Endometrium (tissue), 2 donors: ENCODE measurements around the gene GPR45.

ENCODE experiments used
- FAIRE-seq: peaks from 2 replicates; lab custom pipeline; 2012; peaks lifted over from hg19 to GRCh38; lab: Jason Lieb, UNC
- donor health status: control.
- donor health status: control.

GPR45 gene

DNA sequence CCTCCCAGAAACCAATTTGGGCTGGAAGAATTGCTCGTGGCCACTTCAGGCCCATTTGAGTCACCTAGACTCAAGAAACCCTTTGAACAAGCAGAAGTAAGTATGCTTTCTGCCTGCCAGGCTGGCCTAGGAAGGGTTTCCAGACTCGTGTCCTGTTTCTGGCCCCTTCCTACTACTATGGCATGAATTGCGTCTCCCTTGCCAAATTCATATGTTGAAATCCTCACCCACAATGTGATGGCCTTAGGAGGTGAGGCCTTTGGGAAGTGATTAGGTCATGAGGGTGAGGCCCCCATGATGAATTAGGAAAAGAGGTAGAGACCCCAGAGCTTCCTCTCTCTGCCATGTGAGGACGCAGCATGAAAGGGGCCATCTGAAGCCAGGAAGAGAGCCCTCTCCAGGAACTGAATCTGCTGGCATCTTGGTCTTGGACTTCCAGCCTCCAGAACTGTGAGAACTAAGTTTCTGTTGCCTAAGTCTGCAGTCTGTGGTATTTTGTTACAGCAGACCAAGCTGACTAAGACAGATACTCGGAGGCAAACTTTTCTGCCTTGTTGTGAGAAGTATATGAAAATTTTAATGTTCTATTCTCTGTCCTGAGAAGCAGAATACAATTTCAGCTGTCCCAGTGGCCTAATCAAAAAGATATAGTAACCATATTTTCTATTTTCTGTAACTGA, 13.1 kb downstream of the GPR45 start:
- FAIRE-seq, result no peak

DNA sequence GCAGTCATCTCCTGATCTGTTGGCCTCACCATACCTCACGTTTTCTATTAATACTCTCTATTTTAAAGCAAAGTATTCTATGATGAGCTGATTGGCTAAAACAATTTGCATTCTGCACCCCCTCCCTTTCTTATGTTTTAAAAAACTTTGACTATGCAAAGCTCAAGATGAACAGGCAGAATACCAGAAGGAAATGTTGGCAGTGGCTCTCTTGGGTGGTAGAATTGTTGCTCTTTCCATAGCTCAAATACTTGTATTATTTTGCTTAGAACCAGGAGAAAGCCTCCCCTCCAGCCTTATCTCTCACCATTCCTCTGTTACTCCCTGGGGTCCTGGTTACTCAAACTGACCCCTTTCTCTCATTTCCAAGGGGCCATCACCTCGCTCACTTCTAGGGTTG, 14.4 kb downstream of the GPR45 start:
- no peak for FAIRE-seq

- no peak for FAIRE-seq
Observed at GRCh38 chr2:105256431-105257047, 15.0 kb downstream of the GPR45 start.

DNA sequence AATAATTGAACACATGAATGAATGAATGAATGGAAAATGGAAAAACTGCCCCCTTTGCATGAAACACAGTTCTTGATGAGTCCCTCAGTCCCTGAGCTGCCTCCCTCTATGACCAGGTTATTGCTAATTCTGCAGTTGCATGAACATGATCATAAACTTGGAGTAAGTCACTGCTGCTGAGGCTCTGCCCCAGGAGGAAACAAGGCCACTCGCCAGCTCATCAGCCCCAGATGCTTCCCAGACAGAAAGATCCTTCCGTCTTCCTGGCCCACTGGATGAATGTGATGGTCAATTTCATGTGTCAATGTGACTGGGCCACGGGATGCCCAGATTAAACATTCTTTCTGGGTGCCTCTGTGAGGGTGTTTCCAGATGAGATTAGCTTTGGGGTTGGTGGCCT, 16.4 kb downstream of the GPR45 start:
- FAIRE-seq, result no peak

DNA sequence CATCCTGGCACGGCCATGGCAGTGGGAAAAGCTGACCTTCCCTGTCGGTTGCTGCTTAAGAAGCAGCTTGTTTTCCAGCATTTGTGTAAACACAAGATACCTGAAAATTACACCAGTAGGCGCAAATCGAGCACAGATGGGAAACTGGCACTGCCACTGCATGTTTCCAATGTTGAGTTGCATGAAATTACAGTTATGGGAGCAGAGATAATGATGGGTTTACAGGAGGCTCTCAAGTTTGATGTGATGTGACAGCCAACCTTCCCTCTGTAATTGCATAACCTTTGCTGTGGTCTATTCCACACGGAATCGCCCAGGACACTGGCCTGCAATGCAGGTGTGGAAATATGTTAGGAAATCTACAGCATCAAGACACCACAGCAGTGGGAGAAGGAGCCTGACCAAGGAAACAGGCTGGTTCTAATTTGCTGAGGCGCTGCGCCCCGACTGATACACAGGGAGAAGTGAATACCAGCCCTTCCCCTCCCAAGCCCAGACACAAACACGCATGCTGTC, 17.4 kb downstream of the GPR45 start:
- FAIRE-seq, result no peak

GRCh38 chr2:105261061-105261460, 19.5 kb downstream of the GPR45 start:
- FAIRE-seq, result no peak

DNA sequence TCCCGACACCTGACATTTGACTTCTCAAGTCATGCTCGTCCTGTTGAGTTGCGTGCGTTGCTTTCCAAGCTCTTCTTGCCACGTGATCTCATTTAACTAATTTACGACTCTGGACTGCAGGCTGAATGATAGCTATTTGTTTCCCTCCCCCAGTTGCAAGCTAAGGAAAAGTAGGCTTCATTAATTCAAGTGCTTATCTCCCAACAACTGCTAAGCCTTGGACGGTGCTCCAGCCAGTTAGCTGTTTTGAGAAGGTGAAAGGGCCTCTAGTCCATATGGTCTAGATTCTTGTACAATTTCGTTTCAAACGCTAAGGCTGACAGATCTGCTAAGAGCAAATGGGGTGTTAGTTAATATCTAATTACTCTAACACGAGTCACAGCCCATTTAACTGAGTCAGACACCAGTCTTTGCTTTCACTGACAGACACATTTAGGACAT, 21.1 kb downstream of the GPR45 start:
- no peak for FAIRE-seq

DNA sequence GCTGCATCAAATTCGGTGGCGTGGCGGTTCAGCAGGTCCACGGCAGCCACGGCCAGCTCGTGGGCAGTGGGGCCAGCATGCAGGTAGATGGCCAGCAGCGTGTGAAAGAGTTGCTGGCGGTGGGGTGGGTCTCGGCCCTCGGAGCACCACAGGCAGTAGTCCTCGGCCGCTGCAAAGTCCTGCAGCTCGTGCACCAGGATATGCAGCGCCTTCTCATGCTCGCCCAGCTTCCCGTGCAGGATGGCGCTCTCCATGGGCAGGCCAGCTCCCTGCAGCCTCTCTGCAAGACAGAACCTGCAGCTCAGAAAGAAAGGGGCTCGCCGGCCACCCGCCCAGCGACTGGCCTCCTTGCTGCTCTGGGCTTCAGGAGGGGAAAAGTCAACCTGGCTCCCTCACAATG, 27.9 kb downstream of the GPR45 start:
- FAIRE-seq, result no peak

DNA sequence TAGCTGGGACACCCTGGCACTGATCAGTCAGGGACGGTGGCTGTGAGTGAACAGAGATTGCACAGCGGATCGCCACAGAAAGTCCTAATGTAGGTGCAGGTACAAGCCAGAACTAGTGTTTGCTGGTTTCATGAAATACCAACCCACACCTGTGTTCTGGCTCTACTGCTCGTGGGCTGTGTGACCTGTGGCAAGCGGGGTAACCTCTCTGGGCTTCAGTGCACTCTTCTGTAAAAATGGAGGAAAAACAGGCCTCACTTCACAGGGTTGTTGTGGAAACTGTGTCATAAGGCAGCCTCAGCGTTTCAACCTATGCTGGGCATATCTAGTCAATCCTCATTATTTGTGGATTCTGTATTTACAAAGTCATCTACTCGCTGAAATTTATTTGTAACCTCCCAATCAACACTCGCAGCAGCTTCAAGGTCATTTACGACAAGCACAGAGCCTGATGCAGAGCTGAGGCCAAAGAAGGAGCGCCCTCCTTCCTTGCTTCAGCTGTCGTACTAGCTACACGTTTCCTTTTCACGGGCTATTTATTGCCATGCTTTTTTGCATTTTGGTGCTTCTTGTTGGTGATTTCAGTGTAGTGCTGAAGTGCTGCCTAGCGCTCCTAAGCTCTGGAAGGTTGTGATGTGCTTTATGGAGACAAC, 30.0 kb downstream of the GPR45 start:
- no peak for FAIRE-seq

DNA sequence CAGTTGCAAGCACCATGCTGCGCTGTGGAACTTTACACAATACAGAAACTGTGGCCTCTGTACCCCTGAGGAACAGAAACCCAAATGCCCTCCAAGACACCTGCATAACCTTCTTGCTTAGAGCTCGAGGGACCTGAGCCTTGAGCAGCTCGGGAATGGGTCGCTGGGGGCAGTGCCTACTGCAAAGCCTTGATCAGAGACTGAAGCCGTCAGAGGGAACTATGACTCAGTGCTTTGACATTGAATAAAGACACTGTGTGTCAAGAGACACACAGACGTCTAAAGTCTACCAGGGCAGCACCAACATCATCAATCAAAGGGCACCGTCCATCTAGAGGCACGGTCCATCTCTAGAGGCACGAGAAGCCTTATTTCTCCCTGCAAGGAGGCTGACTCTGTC, 30.6 kb downstream of the GPR45 start:
- no peak for FAIRE-seq

DNA sequence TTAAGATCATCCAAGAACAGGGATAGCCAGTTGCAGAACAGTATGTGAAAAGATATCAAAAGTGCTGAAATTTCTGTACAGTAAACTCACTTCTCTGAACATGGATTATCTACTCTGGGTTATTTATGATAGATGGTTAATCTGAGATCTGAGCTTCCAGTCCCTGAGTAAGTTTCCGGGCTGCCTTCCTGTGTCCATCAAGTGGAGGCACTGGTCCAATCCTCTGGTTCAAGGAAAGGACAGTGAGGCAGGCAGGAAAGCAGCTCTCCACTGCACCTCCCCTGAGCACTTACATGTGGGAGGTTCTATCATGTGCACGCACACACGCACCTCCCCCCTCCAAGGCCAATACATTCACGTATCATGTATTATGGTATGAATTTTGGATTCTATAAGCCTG, 32.5 kb downstream of the GPR45 start:
- FAIRE-seq, result no peak

GRCh38 chr2:105278654-105279053, 37.1 kb downstream of the GPR45 start:
- no peak for FAIRE-seq

- FAIRE-seq, result no peak
Observed at GRCh38 chr2:105279126-105279525, 37.6 kb downstream of the GPR45 start.

DNA sequence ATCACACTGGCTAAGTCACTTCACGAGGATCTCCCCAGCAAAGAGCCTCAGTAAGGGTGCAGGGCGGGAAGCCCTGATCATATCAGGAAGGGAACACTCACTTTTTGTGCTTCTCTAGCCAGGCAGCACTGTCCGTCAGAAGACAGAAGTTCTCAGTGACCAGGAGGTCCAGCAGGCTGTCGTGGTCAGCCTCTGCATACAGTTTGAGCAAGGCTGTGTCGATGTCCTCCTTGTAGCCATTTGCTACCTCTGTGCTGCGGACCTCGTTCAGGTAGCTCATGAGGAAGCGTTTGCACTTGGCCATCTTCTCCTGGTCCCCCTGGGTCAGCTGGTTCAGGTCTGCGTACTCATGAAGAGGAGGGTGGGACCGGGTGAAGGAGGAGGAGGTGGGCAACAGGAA, 38.7 kb downstream of the GPR45 start:
- no peak for FAIRE-seq

DNA sequence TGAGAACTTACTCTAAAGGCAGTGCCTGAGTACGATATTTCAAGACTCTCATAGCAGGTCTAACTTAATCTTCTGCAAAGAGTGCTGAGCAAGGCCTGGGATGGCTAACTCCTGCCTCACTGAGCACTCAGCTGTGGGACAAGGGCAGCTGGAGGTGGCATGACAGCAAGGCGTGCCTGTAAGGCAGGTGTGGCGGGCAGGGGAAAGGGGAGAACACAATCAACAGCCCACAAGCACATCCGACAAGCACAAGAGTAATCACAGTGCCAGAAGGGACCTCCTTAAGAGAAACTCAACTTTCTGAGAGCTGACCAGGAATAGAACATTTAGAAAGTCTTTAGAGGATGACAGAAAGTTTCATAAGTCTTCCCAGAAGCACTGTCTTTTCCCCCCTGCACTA, 42.0 kb downstream of the GPR45 start:
- FAIRE-seq, result no peak

DNA sequence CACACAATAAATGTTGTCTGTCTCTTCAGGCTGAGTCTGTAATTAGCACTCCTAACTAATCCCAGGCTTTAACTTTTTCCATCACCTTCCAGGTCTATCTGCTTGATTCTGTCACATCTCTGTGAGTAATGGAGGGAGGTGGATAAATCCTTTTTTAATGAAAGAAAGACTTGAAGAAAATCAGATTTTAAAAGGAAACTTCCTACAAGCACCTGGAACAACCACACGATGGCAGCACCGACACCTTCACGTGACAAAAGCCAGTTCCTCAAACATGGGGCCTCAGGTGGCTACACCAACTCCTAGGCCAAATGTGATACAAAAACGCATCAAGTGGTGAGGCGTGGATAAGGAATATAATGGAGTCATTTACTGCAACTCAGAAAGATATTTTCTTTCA, 46.1 kb downstream of the GPR45 start:
- no peak for FAIRE-seq

DNA sequence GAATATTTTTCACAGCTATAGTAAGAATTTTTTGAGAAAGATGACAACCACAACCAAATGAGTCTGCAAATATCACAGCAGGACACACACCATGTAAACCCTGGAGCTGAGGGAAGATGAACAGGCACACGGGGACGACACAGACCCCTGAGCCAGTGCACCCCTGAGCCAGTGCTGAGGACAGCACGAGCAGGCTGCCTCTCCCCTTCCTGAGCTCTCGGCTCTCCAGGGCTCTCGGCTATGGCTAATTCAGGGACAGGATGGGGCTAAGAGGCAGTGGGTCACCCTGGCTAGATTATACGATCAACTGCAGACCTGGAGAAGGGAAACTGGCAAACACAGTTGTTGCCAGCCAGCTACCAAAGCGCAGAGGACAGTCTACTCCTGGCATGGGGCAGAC, 46.6 kb downstream of the GPR45 start:
- no peak for FAIRE-seq

GRCh38 chr2:105290981-105291660, 49.6 kb downstream of the GPR45 start:
- no peak for FAIRE-seq

- FAIRE-seq, result no peak
Observed at GRCh38 chr2:105291981-105292380, 50.4 kb downstream of the GPR45 start.
